EL (cell line): Measurements from ENCODE around the gene NES.
"Not testable (repeated sequence)": the region's sequence is repeated elsewhere in the genome, so short reads cannot be mapped to it uniquely, and the experiment has no call there.

Experiments
- DNase-seq: peaks from one replicate; pipeline ENCODE4 v3.0.0-alpha.2; 2016

NES gene

GRCh38 chr1:156644640-156645039, 32.6 kb downstream of the NES start:
- DNase-seq = no peak

DNA sequence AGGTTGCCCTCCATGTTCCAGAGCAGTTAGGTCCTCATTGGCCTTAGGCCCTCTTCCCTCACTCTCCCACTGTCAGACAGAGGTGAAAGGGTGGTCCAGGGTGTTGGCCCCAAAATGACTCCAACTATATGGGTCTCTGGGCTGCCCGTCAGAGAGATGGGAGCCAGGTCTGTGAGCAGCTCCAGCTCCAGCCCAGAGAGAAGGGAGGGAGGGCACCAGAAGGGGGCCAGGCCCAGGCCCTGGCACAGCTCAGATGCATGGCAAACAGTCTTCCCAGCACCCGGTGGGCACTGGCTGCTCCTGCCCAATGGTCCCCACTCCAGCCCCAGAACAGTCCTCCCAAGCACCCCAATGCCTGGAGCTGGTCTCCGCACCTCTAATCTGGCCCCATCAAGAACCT, 33.1 kb downstream of the NES start:
- no peak for DNase-seq

GRCh38 chr1:156643778-156644092, 33.5 kb downstream of the NES start:
- DNase-seq = no peak

DNA sequence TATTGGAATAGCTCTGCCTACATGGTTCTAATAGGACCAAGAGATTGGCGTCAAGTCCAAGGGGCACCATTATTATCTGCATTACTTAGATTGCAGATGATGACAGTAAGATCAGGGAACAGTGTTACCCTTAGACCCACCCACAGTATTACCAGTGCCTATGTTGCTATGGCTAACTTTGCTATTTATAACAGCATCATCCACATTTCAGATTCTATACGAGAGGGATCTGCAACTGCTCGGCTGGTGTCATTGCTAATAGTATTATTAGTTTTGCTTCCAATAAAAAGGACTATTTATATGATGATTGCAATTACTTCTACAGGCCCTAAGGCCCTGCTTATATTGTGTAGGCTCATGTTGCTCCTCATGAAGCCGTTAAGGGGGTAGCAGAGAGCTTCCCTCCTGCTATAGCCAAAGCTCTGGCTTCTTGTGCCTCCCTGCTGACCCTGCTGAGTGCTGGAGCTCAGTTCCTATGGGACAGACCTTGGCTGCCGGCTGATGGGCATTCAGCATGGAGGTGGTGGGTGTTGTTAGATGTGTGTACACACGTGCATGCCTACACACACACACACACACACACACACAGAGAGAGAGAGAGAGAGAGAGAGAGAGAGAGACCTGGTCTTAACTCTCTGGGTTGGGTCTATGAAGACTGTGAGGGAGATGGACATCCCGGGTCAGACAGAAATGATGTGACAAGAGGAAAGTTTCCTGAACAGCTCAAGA, 34.0 kb downstream of the NES start:
- no peak for DNase-seq

GRCh38 chr1:156642265-156643048, 34.8 kb downstream of the NES start:
- no peak for DNase-seq

- DNase-seq = no peak
Observed at GRCh38 chr1:156641761-156642264, 35.4 kb downstream of the NES start, which contains the start of gene BCAN. Gene BCAN, plus strand, starts transcription at chr1:156642117. Its CDS starts 3,938 bp downstream, at chr1:156646055.

DNA sequence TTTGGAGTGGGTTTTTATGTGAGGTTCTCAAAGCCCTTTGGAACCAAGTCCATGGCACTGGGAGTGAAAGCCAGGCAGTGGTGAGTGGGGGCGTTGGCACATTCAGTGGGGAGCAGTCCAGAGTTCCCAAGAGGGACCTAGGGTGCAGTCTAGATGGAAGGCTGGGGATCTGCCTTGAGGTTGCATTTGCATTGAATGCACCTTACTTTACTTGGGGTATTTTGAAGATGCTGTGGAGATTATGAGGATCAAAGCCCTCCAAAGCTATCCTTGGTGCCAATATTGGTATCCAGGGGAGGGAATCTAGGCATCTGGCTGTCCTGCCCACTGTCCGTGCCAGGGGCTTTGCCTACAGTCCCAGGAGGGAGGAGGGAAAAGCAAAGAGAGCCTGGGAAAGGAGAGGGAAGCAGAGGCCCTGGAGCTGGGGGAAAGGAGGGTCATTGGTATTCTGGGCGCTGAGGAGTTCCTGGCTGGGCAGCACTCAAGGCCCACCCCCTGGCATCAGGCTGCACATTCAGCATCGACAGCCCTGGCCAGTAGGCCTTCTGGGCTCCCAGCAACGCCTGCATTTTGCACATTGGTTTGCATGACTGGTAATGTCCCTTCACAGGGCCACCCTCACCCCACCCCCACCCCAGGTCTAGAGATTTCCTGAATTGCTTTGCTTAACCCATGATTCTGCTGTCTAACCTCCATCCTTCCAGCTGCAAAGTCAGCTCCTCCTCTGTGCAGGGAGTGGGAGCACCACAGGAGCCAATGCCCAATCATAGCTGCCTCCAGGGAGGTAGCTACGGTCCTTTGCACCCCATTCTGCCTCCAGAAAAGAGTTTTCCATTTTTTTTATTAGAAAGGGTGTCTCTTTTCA, 36.1 kb downstream of the NES start:
- no peak for DNase-seq

- DNase-seq = peak; percentile 55
Observed at GRCh38 chr1:156639601-156640101, 37.6 kb downstream of the NES start.

DNA sequence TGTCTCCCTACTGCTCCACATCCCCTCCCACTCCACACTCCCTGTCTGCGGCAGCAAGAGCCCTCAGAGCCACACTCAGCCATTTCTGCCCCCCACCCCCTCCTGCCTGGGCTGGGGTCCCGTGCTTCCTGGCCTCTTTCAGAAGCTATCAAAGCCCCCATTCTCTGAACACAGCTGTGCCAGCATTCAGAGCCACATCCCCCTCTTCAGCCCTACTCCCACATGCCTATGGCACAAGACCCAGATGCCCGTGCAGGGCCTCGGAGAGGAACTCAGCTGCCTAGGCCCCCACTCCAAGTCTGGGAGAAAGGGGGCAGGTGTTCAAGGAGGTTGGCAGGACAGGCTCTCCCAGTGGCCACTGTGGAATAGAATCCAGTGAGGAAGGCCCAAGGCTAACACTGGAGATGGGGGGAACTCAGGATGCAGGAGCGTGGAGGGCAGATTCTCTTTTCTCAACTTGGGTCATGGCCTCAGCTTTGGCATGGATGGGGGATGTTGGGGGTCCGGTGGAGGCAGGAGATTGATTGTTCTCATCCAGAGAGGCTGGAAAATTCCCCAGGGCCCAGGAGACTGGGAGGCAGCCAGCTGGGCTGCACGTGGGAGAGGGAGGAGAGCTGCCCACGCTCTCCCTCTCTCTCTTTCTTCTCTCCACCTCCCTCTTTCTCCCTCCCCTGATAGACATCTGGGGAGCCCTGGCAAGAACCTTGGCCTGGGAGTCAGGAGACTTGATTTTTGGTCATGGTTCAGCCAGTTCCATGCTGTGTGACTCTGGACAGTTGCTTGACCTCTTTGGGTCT, 38.8 kb downstream of the NES start:
- no peak for DNase-seq

- no peak for DNase-seq
Observed at GRCh38 chr1:156632355-156632754, 44.9 kb downstream of the NES start.

DNA sequence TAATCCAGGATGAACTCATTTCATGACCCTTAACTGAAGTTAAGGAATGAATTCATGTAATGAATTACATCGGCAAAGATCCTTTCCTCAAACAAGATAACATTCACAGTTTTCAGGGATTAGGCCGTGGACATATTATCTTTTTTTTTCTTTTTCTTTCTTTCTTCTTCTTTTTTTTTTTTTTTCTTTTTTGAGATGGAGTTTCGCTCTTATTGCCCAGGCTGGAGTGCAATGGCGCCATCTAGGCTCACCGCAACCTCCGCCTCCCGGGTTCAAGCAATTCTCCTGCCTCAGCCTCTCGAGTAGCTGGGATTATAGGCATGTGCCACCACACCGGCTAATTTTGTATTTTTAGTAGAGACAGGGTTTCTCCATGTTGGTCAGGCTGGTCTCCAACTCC, 46.1 kb downstream of the NES start:
- DNase-seq = not testable (repeated sequence)

DNA sequence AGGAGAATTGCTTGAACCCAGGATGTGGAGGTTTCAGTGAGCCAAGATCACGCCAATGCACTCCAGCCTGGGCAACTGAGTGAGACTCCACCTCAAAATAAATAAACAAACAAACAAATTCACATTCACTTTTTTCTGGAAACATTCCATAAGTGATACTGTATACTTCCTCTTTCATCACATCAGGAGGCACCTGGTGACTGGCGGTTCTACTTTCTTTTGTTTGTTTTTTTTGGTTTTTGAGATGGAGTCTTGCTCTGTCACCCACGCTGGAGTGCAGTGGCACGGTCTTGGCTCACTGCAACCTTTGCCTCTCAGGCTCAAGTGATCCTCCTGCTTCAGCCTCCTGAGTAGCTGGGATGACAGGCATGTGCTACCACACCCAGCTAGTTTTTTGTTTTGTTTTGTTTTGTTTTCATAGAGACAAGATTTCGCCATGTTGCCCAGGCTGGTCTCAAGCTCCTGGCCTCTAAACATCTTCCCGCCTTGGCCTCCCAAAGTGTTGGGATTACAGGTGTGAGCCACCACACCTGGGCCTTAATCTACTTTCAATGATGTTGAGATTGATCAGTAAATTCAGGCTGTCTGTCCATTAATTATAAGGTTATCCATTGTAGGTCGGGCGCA, 47.3 kb downstream of the NES start:
- DNase-seq = no peak

GRCh38 chr1:156627313-156627880, 49.8 kb downstream of the NES start:
- peak; percentile 53 for DNase-seq

DNA sequence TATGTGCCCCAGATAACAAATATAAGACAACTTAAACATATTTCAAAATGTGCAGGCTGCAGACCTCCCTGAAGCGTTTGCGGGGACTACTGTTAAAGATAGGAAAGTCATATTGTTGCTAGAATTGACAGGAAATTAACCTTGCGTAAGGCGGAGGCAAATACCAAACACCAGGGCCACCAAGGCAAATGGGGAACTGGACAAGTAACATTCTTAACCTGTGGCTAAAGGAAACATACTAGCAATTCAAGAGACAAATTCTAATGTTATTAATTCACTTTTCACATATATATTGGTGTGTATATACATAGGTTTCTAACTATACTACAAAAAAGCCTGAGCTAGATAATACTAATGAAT, 51.1 kb downstream of the NES start:
- DNase-seq = no peak

DNA sequence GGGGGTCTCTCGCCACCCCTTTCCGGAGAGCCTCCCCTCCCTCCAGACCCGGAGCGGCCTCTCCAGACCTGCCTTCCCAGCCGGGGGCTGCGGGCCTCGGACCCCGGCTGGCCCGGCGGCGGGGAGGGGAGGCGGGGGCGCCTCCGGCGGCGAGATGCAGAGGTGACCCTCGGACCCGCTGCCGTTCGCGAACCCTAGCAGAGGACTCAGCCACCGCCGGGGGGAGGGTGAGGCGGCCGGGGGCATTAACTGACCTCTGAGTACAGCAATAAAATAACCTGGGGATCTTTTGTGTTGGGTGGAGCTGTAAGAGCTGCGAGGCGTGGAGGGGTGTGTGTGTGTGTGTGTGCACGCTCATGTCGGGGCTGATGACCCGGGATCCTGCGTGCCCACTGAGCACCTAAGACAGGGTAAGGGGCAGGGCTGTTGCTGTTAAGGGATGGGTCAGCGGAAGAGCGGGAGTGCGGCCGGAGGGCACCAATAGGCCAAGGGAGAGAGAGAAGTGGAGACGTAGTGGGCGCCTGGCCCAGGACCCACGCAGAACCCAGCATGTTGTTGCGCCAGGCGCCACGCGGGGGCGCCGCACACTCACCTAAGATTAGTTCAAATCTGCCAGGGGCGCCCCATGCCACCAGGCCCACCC, 51.6 kb downstream of the NES start:
- peak; percentile 36 for DNase-seq

- no peak for DNase-seq
Observed at GRCh38 chr1:156624814-156625435, 52.3 kb downstream of the NES start.

DNA sequence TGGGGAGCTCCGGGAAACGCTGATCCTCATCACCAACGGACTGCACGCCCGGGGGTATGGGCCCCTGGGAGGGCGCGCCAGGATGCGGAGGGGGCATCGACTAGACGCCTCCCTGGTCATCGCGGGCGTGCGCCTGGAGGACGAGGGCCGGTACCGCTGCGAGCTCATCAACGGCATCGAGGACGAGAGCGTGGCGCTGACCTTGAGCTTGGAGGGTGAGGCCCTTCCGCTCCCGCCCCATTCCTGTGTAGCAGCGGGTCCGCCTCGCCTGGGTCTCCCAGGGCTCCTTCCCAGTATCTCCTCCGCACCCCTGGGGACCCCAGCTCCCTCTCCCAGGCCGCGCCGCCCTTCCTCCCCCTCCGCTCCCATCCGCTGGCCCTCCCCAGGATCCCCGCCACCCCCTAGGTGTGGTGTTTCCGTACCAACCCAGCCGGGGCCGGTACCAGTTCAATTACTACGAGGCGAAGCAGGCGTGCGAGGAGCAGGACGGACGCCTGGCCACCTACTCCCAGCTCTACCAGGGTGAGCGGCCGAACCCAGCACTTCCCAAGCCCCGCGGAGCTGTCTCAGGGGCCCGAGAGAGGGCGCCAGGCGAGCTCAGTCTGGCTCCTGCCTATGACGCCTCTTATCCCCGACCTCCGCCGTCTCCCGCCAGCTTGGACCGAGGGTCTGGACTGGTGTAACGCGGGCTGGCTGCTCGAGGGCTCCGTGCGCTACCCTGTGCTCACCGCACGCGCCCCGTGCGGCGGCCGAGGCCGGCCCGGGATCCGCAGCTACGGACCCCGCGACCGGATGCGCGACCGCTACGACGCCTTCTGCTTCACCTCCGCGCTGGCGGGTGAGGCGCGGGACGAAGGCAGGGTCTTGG, 53.0 kb downstream of the NES start:
- DNase-seq = peak; percentile 61

DNA sequence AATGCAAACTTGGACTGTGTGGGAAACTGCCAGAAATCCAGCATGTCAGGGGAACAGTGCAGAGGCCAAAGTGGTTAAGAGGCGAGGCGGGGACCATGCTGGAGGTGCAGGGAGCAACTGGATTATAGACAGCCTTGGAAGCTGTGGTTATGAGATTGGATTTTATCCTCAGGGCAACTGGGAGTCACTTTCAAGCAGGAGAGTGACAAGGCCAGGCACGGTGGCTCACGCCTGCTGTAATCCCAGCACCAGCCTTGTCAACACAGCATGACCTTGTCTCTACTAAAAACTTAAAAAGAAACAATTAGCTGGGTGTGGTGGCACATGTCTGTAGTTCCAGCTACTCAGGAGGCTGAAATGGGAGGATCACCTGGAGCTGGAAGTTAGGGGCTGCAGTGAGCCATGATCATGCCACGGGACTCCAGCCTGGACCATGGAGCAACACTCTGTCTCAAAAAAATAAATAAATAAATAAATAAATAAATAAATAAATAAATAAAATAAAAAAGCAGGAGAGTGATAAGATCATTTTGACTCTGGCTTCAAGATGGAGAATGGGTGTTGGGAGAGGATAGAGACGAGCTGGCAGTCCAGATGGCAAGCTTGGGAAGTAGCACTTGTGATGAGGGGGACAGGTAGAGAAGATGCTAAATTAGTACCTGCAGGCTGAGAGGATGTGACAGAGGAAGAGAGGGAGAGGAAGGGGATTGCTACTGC, 54.5 kb downstream of the NES start:
- DNase-seq = no peak

GRCh38 chr1:156619582-156619955, 57.6 kb downstream of the NES start:
- no peak for DNase-seq
